VCaP (cell line): ENCODE measurements around the gene PPP6R1.

Source experiments
- H3K27ac ChIP-seq: fragments of 450-650 bp; 2 replicates; pipeline ENCODE4 v1.5.1; 2017
- CTCF ChIP-seq: fragments of 450-650 bp; conservative IDR thresholded peaks from 2 replicates; pipeline ENCODE4 v1.5.1; 2017; ENCODE audit warnings: mild to moderate bottlenecking, moderate library complexity

The PPP6R1 gene

GRCh38 chr19:55244004-55244680, 14.7 kb downstream of the PPP6R1 start:
- no peak for TF ChIP-seq CTCF
- H3K27ac ChIP-seq = no peak overlapping the region

GRCh38 chr19:55242517-55242916, 16.3 kb downstream of the PPP6R1 start:
- TF ChIP-seq CTCF = no peak
- H3K27ac ChIP-seq = no peak overlapping the region

- TF ChIP-seq CTCF = no peak
- H3K27ac ChIP-seq = no peak overlapping the region
Measured at GRCh38 chr19:55241935-55242464, 16.8 kb downstream of the PPP6R1 start.

DNA sequence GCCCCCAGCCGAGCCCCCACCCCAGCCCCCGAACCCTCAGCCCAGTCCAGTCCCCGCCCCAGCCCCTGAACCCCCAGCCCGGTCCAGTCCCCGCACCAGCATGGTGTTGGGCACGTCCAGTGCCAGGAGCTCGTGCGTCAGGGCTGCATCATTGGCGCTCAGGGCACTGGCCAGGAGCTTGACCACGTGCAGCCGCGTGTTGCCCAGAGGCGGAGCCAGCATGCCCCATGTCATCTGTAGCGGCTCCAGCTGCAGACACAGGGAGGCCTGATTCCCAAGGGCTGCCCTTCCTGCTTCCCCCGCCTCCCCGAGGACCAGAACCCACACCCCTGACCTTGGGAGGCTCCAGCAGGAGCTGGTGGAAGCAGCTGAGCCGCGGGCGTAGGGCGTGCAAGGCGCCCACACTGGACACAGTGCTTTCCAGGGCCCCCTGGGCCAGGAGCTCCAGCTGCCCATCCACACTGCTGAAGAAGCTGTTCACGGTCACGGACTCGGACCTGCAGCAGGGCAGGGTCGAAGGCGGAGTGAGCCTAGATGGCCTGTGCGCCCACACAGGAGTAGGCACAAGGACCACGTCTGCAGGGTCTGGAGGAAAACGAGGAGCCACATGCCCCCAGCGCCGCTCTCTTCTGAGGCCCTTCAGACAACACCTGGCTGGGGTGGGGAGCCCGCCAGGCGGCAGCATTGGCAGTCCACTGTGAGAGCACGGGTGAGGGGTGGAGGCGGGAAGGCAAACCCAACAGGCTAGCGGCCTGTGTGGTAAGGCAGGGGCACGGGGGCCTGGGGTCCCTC, 17.5 kb downstream of the PPP6R1 start:
- TF ChIP-seq CTCF = no peak
- H3K27ac ChIP-seq = no peak overlapping the region

- H3K27ac ChIP-seq = no peak overlapping the region
- no peak for TF ChIP-seq CTCF
Measured at GRCh38 chr19:55240713-55241020, 18.1 kb downstream of the PPP6R1 start.

DNA sequence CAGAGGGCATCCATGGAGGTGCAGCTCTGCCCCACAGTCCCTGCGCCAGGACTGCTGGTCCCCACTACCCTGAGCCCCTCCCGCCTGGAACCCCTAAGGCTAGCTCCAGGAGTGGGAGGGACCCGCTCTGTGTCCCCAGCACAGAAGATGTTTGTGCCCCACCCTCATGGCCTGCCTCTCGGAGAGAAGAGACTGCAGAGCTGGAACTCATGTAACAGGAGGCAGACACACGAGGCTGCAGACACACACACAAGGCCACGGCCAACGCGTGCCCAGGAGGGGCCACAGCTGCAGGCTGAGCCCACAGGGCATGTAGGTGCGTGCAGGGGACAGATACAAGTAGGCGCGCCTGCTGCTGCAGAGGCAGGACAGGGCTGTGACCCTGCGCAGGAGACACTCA, 19.8 kb downstream of the PPP6R1 start:
- no peak overlapping the region for H3K27ac ChIP-seq
- no peak for TF ChIP-seq CTCF

DNA sequence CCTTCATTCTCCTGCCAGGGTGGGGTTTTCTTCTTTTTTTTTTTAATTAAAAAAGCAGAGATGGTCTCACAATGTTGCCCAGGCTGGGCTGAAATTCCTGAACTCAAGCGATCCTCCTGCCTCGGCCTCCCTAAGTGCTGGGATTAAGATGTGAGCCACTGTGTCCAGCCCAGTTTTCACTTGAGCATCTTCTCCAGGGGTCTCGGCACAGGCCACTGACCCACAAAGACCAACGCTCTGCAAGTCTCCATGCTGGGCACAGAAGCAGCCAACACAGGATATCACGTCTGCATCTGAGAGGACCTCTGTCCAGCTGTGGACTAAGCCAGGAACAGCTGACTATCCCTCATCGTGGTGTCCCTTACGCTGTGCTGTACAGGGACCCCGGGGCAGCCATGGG, 20.8 kb downstream of the PPP6R1 start:
- H3K27ac ChIP-seq = no peak overlapping the region

More for the DNA sequence above, 20.8 kb downstream of the PPP6R1 start:
- TF ChIP-seq CTCF = no peak
